SIG-M5 treated with dmso at 0.1 percent for 504 hours (cell line): ENCODE measurements around the gene DGCR8.

Source experiments
- DNase-seq: peaks from one replicate; lab custom pipeline; 2025; ENCODE audit not compliant: unreplicated experiment; lab: John Stamatoyannopoulos, UW

The DGCR8 gene

GRCh38 chr22:20089226-20089976 is 9.4 kb downstream of the DGCR8 start:
- no peak for DNase-seq

GRCh38 chr22:20089977-20090729 is 10.1 kb downstream of the DGCR8 start:
- no peak for DNase-seq

- no peak for DNase-seq
These were observed 10.7 kb downstream of the DGCR8 start for GRCh38 chr22:20090730-20091240.

- DNase-seq, result no peak
These were observed 11.8 kb downstream of the DGCR8 start for GRCh38 chr22:20091690-20092476.

- DNase-seq, result no peak
These were observed 12.4 kb downstream of the DGCR8 start for GRCh38 chr22:20092477-20092854.

GRCh38 chr22:20093418-20094196 is 13.6 kb downstream of the DGCR8 start:
- no peak for DNase-seq

- no peak for DNase-seq
These were observed 14.3 kb downstream of the DGCR8 start for GRCh38 chr22:20094197-20094807.

GRCh38 chr22:20095521-20095920 is 15.5 kb downstream of the DGCR8 start:
- DNase-seq, result no peak

- DNase-seq, result no peak
These were observed 16.8 kb downstream of the DGCR8 start for GRCh38 chr22:20096574-20097420.

- no peak for DNase-seq
These were observed 19.2 kb downstream of the DGCR8 start for GRCh38 chr22:20099099-20099711.

GRCh38 chr22:20101638-20102037 is 21.6 kb downstream of the DGCR8 start:
- no peak for DNase-seq

- no peak for DNase-seq
These were observed 22.3 kb downstream of the DGCR8 start for GRCh38 chr22:20102203-20102780.

GRCh38 chr22:20105456-20106204 is 25.6 kb downstream of the DGCR8 start:
- DNase-seq, result no peak

GRCh38 chr22:20106205-20106848 is 26.3 kb downstream of the DGCR8 start:
- DNase-seq, result no peak

- no peak for DNase-seq
These were observed 26.8 kb downstream of the DGCR8 start for GRCh38 chr22:20106849-20107237.

GRCh38 chr22:20107471-20107901 is 27.4 kb downstream of the DGCR8 start:
- DNase-seq, result no peak
